Pulmonary artery endothelial cell (primary cell): ENCODE results near the gene EIF4G3. TPM values are rescaled to one million over a fixed set of nuclear protein-coding genes. Genes with fewer than 3 reads are reported as not detected.
"Not testable (repeated sequence)": the region's sequence is repeated elsewhere in the genome, so short reads cannot be mapped to it uniquely, and the experiment has no call there.

Experiments used
- DNase-seq: peaks from one replicate; pipeline ENCODE4 v3.0.0-alpha.2; 2011; ENCODE audit warnings: low read depth, low spot score
- total RNA-seq: library from RNA; depleted of rRNA; stranded (reverse); fragments of >200 nt; gene quantifications from 2 replicates; pipeline ENCODE4 v1.2.3, GENCODE V29; 2014

The EIF4G3 gene
- total RNA-seq, 1 donor from 2014 or later: 30.7 TPM

GRCh38 chr1:21069549-21069948, 107.1 kb downstream of the EIF4G3 start:
- no peak for DNase-seq

- no peak for DNase-seq
Observed at GRCh38 chr1:21068937-21069336, 107.8 kb downstream of the EIF4G3 start.

GRCh38 chr1:21067551-21068227, 109.0 kb downstream of the EIF4G3 start:
- no peak for DNase-seq

GRCh38 chr1:21066356-21067012, 110.2 kb downstream of the EIF4G3 start:
- no peak for DNase-seq

GRCh38 chr1:21065851-21066250, 110.8 kb downstream of the EIF4G3 start:
- no peak for DNase-seq

- no peak for DNase-seq
Observed at GRCh38 chr1:21064057-21064456, 112.6 kb downstream of the EIF4G3 start.

GRCh38 chr1:21060523-21060922, 116.2 kb downstream of the EIF4G3 start:
- no peak for DNase-seq

GRCh38 chr1:21059021-21059420, 117.7 kb downstream of the EIF4G3 start:
- no peak for DNase-seq

- no peak for DNase-seq
Observed at GRCh38 chr1:21058035-21058793, 118.5 kb downstream of the EIF4G3 start.

- DNase-seq: not testable (repeated sequence)
Observed at GRCh38 chr1:21053189-21053928, 123.3 kb downstream of the EIF4G3 start.

GRCh38 chr1:21052034-21052433, 124.7 kb downstream of the EIF4G3 start:
- no peak for DNase-seq

- DNase-seq: no peak
Observed at GRCh38 chr1:21051177-21051825, 125.4 kb downstream of the EIF4G3 start.

GRCh38 chr1:21050031-21050430, 126.7 kb downstream of the EIF4G3 start:
- DNase-seq: no peak

GRCh38 chr1:21048462-21048861, 128.2 kb downstream of the EIF4G3 start:
- DNase-seq: no peak

- DNase-seq: no peak
Observed at GRCh38 chr1:21046132-21046531, 130.6 kb downstream of the EIF4G3 start.

GRCh38 chr1:21045351-21045750, 131.3 kb downstream of the EIF4G3 start:
- no peak for DNase-seq

GRCh38 chr1:21042929-21043605, 133.6 kb downstream of the EIF4G3 start:
- DNase-seq: no peak

GRCh38 chr1:21041541-21041940, 135.2 kb downstream of the EIF4G3 start:
- DNase-seq: no peak

- DNase-seq: no peak
Observed at GRCh38 chr1:21037091-21037490, 139.6 kb downstream of the EIF4G3 start.

GRCh38 chr1:21035794-21036193, 140.9 kb downstream of the EIF4G3 start:
- DNase-seq: no peak
